ENCODE measurements around the gene LHFPL2. TPM values are rescaled to one million over a fixed set of nuclear protein-coding genes. Genes with fewer than 3 reads are reported as not detected.
A peak's percentile ranks its signal among the peaks of the same experiment; 100 is the strongest.

The LHFPL2 gene
- total and polyA plus RNA-seq, 2 experiments from 2014 or later, result 10.6 to 50.8 TPM

DNA sequence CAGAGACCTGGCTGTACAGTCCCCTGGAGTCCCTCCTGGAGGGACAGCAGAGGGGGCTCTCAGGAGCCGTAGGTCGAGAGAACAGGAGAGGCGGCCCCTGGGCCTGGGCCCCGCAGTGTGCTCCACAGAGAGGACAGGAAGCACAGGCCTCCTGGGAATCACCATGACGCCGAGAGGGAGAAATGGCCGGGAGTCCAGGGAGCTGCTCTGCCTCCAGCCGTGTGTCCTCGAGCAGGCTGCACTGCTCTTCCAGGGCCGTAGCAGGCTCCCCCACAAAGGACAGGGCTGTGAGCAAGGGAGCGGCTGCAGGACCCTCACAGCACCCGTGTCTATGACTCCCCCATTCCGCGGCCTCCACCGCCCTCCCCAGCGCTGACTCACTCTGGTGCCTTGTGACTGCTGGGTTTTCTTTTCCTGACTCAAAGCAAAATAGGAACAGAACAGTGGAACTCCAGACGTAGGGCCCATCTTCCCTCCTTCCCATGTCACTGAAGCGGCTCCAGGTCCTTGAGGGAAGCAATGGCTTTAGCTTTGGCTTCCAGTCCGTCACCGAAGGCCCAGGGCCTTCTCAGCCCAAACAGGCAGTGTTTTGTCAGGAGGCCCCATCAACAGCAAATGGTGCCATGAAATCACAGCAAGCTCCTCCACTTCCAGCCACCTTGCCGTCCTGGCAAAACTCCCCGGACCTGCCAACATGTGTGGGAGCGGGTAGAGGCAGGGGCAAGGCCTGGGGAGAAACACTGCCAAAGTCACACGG is 114.2 kb downstream of the LHFPL2 start:
- peaks cover 10% of the 10 kb centered on the region; the same call in 1 of the 2 replicates for H4K20me1 ChIP-seq (replicated peaks; ENCODE audit: insufficient read depth)
- peak; percentile 20 for DNase-seq (ENCODE audit: low spot score)
- peak; percentile 28 for ATAC-seq
- peak overlapping the region; percentile 87 for H3K27ac Mint-ChIP-seq
- H3K9me2 ChIP-seq (ENCODE audit: insufficient read depth), result no peaks in the 10 kb centered on the region
- 0 out of 2 replicates have a peak, but pooled peaks cover 4% of the 10 kb centered on the region for H3F3A ChIP-seq (replicated peaks; ENCODE audit: low read depth)
- H3K4me1 Mint-ChIP-seq, result peaks cover 31% of the 10 kb centered on the region
- H3K27ac ChIP-seq (ENCODE audit: low read depth), result peak overlapping the region; percentile 55; the same call in 1 of the 2 replicates
- peaks cover 12% of the 10 kb centered on the region; the same call in 1 of the 2 replicates for H3K4me1 ChIP-seq (ENCODE audit: insufficient read depth)
- H3K79me2 ChIP-seq (replicated peaks; ENCODE audit: insufficient read depth), result peaks cover 36% of the 10 kb centered on the region
- TF ChIP-seq, protein P1, sequence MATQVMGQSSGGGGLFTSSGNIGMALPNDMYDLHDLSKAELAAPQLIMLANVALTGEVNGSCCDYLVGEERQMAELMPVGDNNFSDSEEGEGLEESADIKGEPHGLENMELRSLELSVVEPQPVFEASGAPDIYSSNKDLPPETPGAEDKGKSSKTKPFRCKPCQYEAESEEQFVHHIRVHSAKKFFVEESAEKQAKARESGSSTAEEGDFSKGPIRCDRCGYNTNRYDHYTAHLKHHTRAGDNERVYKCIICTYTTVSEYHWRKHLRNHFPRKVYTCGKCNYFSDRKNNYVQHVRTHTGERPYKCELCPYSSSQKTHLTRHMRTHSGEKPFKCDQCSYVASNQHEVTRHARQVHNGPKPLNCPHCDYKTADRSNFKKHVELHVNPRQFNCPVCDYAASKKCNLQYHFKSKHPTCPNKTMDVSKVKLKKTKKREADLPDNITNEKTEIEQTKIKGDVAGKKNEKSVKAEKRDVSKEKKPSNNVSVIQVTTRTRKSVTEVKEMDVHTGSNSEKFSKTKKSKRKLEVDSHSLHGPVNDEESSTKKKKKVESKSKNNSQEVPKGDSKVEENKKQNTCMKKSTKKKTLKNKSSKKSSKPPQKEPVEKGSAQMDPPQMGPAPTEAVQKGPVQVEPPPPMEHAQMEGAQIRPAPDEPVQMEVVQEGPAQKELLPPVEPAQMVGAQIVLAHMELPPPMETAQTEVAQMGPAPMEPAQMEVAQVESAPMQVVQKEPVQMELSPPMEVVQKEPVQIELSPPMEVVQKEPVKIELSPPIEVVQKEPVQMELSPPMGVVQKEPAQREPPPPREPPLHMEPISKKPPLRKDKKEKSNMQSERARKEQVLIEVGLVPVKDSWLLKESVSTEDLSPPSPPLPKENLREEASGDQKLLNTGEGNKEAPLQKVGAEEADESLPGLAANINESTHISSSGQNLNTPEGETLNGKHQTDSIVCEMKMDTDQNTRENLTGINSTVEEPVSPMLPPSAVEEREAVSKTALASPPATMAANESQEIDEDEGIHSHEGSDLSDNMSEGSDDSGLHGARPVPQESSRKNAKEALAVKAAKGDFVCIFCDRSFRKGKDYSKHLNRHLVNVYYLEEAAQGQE (IDR thresholded peaks at IDR 0.05; ENCODE audit: unreplicated experiment), result no peak
- no peak for TF ChIP-seq NANOG (IDR thresholded peaks at IDR 0.05; ENCODE audit: borderline replicate concordance)
- peaks cover 2% of the 10 kb centered on the region for H3K27me3 Mint-ChIP-seq (ENCODE audit: insufficient read depth, low read depth, poor library complexity)
- H3K27me3 ChIP-seq (ENCODE audit: insufficient read depth), result no peaks in the 10 kb centered on the region
- no peak overlapping the region for H3K4me3 Mint-ChIP-seq
- H3K9me3 Mint-ChIP-seq, result no peaks in the 10 kb centered on the region
- no peak overlapping the region for H3K4me2 ChIP-seq
- H3K36me3 Mint-ChIP-seq (ENCODE audit: low read depth), result no peaks in the 10 kb centered on the region
- no peak overlapping the region for H3K4me3 ChIP-seq
- no peak overlapping the region for H2AFZ ChIP-seq
- H3K36me3 ChIP-seq (ENCODE audit: insufficient read depth), result no peaks in the 10 kb centered on the region

DNA sequence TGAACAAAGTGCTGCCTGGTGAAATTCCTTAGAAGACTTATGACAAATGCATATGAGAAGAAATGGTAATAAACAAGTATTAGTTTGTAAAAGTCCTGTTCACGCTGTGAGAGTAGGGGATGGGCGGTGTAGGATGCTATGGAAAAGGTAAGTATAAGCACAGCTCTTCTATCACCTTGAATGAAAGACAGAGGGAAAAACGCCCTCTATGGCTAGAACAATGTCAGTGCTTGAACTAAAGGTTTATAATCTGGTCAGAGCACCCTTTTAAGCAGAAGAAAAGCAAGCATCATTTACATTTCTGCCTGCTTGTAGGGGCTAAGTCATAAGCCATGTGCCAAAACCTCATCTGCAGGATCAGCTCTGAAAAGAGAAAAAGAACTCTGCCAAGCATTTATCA is 115.2 kb downstream of the LHFPL2 start:
- Histone ChIP-seq H4K20me1 (replicated peaks; ENCODE audit: insufficient read depth) (peaks cover 11% of the 10 kb centered on the region; the same call in 1 of the 2 replicates), H3F3A (replicated peaks; ENCODE audit: low read depth) (0 out of 2 replicates have a peak, but pooled peaks cover 4% of the 10 kb centered on the region), H3K9me2 (ENCODE audit: insufficient read depth) (no peaks in the 10 kb centered on the region), H3K27me3 (ENCODE audit: insufficient read depth) (no peaks in the 10 kb centered on the region), H3K79me2 (replicated peaks; ENCODE audit: insufficient read depth) (peaks cover 44% of the 10 kb centered on the region), H3K4me1 (ENCODE audit: insufficient read depth) (peaks cover 16% of the 10 kb centered on the region), H3K4me2 (no peak overlapping the region), H2AFZ (no peak overlapping the region), H3K4me3 (no peak overlapping the region), H3K36me3 (ENCODE audit: insufficient read depth) (no peaks in the 10 kb centered on the region), H3K27ac (ENCODE audit: low read depth) (0 out of 2 replicates have a peak overlapping the region, but pooled peaks have one; percentile 55)
- peak; percentile 77 for DNase-seq (ENCODE audit: low spot score)
- Mint-ChIP-seq H3K36me3 (ENCODE audit: low read depth) (no peaks in the 10 kb centered on the region), H3K4me1 (peaks cover 30% of the 10 kb centered on the region), H3K4me3 (no peak overlapping the region), H3K9me3 (no peaks in the 10 kb centered on the region), H3K27me3 (ENCODE audit: insufficient read depth, low read depth, poor library complexity) (peaks cover 2% of the 10 kb centered on the region), H3K27ac (no peak overlapping the region; the same call in 1 of the 2 replicates)
- peak; percentile 81 for ATAC-seq
- TF ChIP-seq, protein P2, sequence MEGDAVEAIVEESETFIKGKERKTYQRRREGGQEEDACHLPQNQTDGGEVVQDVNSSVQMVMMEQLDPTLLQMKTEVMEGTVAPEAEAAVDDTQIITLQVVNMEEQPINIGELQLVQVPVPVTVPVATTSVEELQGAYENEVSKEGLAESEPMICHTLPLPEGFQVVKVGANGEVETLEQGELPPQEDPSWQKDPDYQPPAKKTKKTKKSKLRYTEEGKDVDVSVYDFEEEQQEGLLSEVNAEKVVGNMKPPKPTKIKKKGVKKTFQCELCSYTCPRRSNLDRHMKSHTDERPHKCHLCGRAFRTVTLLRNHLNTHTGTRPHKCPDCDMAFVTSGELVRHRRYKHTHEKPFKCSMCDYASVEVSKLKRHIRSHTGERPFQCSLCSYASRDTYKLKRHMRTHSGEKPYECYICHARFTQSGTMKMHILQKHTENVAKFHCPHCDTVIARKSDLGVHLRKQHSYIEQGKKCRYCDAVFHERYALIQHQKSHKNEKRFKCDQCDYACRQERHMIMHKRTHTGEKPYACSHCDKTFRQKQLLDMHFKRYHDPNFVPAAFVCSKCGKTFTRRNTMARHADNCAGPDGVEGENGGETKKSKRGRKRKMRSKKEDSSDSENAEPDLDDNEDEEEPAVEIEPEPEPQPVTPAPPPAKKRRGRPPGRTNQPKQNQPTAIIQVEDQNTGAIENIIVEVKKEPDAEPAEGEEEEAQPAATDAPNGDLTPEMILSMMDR (conservative IDR thresholded peaks at IDR 0.05; ENCODE audit: low read depth in 2 of 2), result peak; percentile 61 to 62
- TF ChIP-seq CREB1 (CRISPR knock-in tag; IDR thresholded peaks at IDR 0.05; ENCODE audit: low read depth), result no peak
